Colonic mucosa (tissue), 4 donors: Measurements from ENCODE around the gene MED15. TPM values are rescaled to one million over a fixed set of nuclear protein-coding genes. Genes with fewer than 3 reads are reported as not detected.

Source experiments
- DNase-seq: peaks from one replicate; pipeline ENCODE4 v3.0.0-alpha.2; 2020
- H3K27ac ChIP-seq: fragments of 200-600 bp; one replicate; pipeline ENCODE4 v1.8.0; 2021
- H3K27me3 ChIP-seq: fragments of 200-600 bp; one replicate; pipeline ENCODE4 v1.8.0; 2021
- H3K36me3 ChIP-seq: fragments of 200-600 bp; one replicate; pipeline ENCODE4 v1.8.0; 2021
- H3K4me1 ChIP-seq: fragments of 200-600 bp; one replicate; pipeline ENCODE4 v1.8.0; 2021; ENCODE audit warnings: mild to moderate bottlenecking
- H3K4me3 ChIP-seq: fragments of 200-600 bp; one replicate; pipeline ENCODE4 v1.8.0; 2021
- H3K9ac ChIP-seq, 2 donors: one replicate each; pipeline ENCODE4 v1.7.0; 2013; ENCODE audit warnings: control low read depth in 2 of 2, low read depth in 2 of 2, low read length in 2 of 2
- H3K9me3 ChIP-seq: fragments of 200-600 bp; one replicate; pipeline ENCODE4 v1.8.0; 2021
- intact Hi-C: fragments of 100-400 bp; cut with DNase I; formaldehyde crosslinking; loops from one replicate; pipeline ENCODE4 v1.14.1; 2022
- total RNA-seq, 2 donors: library from RNA; stranded (reverse); fragmentation: NEBNext Ultra II Directional in 1 of 2; extraction: Animal tissue kit (Norgen Biotek cat#: 25700) in 1 of 2; gene quantifications; one replicate each; pipeline ENCODE4 v1.2.1, GENCODE V29; 2021
- TF ChIP-seq, protein P1 (sequence below): fragments of 200-600 bp; IDR thresholded peaks from one replicate; pipeline ENCODE4 v1.8.0; 2022; ENCODE audit warnings: antibody characterized with exemption, mild to moderate bottlenecking
- donor health status: healthy.
- donor health status: DM: no; HTN: no; CAD: no.
- donor health status: DM: no; HTN: no; CAD: no.

Gene MED15
- total RNA-seq, 2 donors from 2014 or later = 93.1 to 102 TPM

DNA sequence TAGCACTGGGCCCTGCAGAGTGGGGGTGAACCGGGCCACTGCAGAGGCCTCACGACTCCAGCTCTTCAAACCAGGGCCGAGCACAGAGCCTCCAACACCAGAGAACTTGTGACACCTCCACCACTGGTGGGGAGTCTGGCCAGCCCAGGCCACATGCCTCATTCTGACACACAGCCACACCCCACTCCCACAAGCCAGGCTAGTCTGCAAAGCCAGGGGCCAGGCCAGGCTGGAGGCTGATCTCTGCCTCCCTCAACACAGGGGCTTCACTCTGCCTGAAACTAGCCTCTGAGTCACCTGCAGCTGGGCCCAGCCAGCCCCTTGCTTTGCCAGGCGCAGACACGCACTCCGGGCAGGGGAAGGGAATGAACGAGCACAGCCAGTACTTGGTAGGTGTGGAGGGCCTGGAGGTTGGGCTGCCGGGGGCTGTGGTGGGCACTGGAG is 102.9 kb downstream of the MED15 start:
- Histone ChIP-seq H3K36me3 (no peaks in the 10 kb centered on the region), H3K4me3 (no peak overlapping the region), H3K27me3 (no peaks in the 10 kb centered on the region), H3K9me3 (no peaks in the 10 kb centered on the region), H3K9ac (no peak overlapping the region), H3K27ac (no peak overlapping the region), H3K4me1 (no peaks in the 10 kb centered on the region)
- no peak for DNase-seq
- TF ChIP-seq, protein P1, sequence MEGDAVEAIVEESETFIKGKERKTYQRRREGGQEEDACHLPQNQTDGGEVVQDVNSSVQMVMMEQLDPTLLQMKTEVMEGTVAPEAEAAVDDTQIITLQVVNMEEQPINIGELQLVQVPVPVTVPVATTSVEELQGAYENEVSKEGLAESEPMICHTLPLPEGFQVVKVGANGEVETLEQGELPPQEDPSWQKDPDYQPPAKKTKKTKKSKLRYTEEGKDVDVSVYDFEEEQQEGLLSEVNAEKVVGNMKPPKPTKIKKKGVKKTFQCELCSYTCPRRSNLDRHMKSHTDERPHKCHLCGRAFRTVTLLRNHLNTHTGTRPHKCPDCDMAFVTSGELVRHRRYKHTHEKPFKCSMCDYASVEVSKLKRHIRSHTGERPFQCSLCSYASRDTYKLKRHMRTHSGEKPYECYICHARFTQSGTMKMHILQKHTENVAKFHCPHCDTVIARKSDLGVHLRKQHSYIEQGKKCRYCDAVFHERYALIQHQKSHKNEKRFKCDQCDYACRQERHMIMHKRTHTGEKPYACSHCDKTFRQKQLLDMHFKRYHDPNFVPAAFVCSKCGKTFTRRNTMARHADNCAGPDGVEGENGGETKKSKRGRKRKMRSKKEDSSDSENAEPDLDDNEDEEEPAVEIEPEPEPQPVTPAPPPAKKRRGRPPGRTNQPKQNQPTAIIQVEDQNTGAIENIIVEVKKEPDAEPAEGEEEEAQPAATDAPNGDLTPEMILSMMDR = no peak
- intact Hi-C loops = no loop called here

DNA sequence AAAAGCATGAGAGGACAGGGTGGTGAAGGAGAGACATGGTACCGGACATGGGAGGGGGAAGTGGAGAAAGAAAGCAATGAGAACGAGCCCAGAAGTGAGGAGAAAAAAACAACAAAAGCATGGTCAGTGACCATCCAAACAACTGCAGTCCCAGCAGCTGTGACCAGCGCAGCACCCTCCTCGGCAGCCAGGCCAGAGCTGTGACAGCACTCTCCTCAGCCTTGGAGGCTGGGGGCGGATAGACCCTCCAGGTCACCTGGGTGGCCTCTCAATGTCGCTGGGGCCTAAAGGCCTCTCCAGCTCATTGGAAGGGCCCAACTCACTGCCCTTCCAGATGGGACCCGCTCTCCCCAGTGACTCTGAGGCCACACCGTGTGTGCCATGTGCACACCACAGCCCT is 103.3 kb downstream of the MED15 start:
- TF ChIP-seq, protein P1 = no peak
- Histone ChIP-seq H3K4me3 (no peak overlapping the region), H3K27ac (no peak overlapping the region), H3K36me3 (no peaks in the 10 kb centered on the region), H3K9me3 (no peaks in the 10 kb centered on the region), H3K4me1 (no peaks in the 10 kb centered on the region), H3K27me3 (no peaks in the 10 kb centered on the region), H3K9ac (no peak overlapping the region)
- DNase-seq = no peak
- intact Hi-C loops = no loop called here

DNA sequence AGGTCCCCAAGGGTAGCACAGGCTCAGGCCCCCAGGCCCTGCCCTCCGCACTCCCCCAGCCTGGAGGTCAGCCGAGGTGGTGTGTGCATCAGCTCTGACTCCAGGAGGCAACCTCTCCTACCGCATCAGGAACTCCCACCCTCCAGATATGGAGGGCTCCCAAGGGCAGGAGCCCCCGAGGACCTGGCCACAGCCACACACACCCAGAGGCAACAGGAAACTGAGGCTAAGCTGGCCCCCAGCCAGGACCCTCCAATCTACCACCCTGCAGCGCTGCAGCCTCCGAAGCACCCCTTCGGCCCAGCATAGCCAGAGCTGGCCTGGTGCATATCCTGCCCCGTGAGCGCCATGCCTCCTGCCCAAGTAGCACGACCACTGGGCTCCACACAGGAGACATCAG is 104.0 kb downstream of the MED15 start:
- no peaks in the 10 kb centered on the region for H3K4me1 ChIP-seq
- no peak for DNase-seq
- H3K36me3 ChIP-seq = no peaks in the 10 kb centered on the region
- H3K27ac ChIP-seq = no peak overlapping the region
- no peaks in the 10 kb centered on the region for H3K9me3 ChIP-seq
- no peak overlapping the region for H3K9ac ChIP-seq
- intact Hi-C loops = no loop called here
- H3K27me3 ChIP-seq = no peaks in the 10 kb centered on the region
- no peak overlapping the region for H3K4me3 ChIP-seq
- TF ChIP-seq, protein P1 = no peak

DNA sequence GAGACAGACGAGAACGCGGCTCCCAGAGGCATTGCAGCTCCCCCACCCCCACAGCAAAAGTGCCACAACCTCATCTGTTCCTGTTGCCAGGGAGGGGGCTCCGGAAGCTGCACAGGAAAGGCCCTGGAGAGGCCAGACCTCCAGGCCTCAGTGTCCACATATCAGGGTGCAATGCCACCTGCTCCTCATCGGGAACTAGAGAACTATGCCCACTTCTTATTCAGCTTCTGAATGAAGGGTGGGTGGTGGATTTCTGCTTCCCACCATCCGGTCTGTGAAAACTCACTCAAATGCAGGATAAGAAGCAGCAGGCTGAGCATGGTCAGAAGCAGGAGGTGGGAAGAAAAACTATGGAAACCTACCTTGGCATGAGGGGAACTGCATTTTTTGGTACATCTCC is 105.9 kb downstream of the MED15 start:
- Histone ChIP-seq H3K9me3 (no peaks in the 10 kb centered on the region), H3K4me3 (no peak overlapping the region), H3K27ac (no peak overlapping the region), H3K9ac (no peak overlapping the region), H3K36me3 (no peaks in the 10 kb centered on the region), H3K27me3 (no peaks in the 10 kb centered on the region), H3K4me1 (no peaks in the 10 kb centered on the region)
- DNase-seq = no peak
- intact Hi-C loops = no loop called here
- TF ChIP-seq, protein P1 = no peak

DNA sequence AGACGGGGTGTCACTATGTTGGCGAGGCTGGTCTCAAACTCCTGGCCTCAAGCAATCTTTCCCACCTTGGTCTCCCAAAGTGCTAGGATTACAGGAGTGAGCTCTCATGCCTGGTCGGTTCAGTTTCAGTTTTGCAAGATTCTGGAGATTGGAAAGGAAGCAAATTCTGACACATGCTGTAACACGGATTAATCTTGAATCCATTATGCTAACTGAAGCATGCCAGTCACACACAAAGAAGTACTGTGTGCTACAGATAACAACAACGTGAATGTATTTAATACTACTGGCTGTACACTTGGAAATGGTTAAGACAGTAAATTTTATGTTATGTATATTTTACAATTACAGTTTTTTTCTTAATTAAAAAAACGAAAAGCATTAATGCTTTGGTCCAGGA is 107.6 kb downstream of the MED15 start:
- Histone ChIP-seq H3K36me3 (no peaks in the 10 kb centered on the region), H3K9ac (no peak overlapping the region), H3K4me1 (no peaks in the 10 kb centered on the region), H3K27ac (no peak overlapping the region), H3K9me3 (no peaks in the 10 kb centered on the region), H3K27me3 (no peaks in the 10 kb centered on the region), H3K4me3 (no peak overlapping the region)
- TF ChIP-seq, protein P1 = no peak
- no peak for DNase-seq
- intact Hi-C loops = no loop called here
